SK-N-DZ (cell line): Measurements from ENCODE around the gene SHISA8.
A peak's percentile ranks its signal among the peaks of the same experiment; 100 is the strongest.

Source experiments
- DNase-seq: peaks from one replicate; pipeline ENCODE4 v3.0.0-alpha.2; 2015; ENCODE audit warnings: low spot score

Gene SHISA8

GRCh38 chr22:41934284-41935014, 19.6 kb upstream of the SHISA8 start:
- peak; percentile 71 for DNase-seq

- DNase-seq = no peak
Observed at GRCh38 chr22:41933411-41934177, 18.7 kb upstream of the SHISA8 start.

- DNase-seq = no peak
Observed at GRCh38 chr22:41932353-41932752, 17.5 kb upstream of the SHISA8 start.

- DNase-seq = no peak
Observed at GRCh38 chr22:41931701-41932269, 16.9 kb upstream of the SHISA8 start.

- no peak for DNase-seq
Observed at GRCh38 chr22:41929418-41929810, 14.5 kb upstream of the SHISA8 start.

GRCh38 chr22:41928593-41929417, 13.9 kb upstream of the SHISA8 start:
- no peak for DNase-seq

GRCh38 chr22:41927813-41928212, 12.9 kb upstream of the SHISA8 start:
- DNase-seq = no peak

GRCh38 chr22:41925783-41926460, 11.0 kb upstream of the SHISA8 start:
- peak; percentile 74 for DNase-seq

- DNase-seq = no peak
Observed at GRCh38 chr22:41923595-41924276, 8.9 kb upstream of the SHISA8 start.

GRCh38 chr22:41922940-41923594, 8.2 kb upstream of the SHISA8 start:
- DNase-seq = no peak

GRCh38 chr22:41922328-41922727, 7.5 kb upstream of the SHISA8 start:
- no peak for DNase-seq

- no peak for DNase-seq
Observed at GRCh38 chr22:41920271-41920976, 5.5 kb upstream of the SHISA8 start.

GRCh38 chr22:41919357-41920224, 4.7 kb upstream of the SHISA8 start:
- peak; percentile 83 for DNase-seq

GRCh38 chr22:41917903-41918791, 3.3 kb upstream of the SHISA8 start:
- no peak for DNase-seq

GRCh38 chr22:41917375-41917902, 2.6 kb upstream of the SHISA8 start:
- no peak for DNase-seq

- DNase-seq = no peak
Observed at GRCh38 chr22:41916745-41917358, 2.0 kb upstream of the SHISA8 start.
